Cerebellar cortex (tissue), 1 donor: ENCODE measurements around the gene SLC9A3.

Source experiments
- DNase-seq: peaks from one replicate; pipeline ENCODE4 v3.0.0-alpha.2; 2015; ENCODE audit warnings: low spot score

Gene SLC9A3

DNA sequence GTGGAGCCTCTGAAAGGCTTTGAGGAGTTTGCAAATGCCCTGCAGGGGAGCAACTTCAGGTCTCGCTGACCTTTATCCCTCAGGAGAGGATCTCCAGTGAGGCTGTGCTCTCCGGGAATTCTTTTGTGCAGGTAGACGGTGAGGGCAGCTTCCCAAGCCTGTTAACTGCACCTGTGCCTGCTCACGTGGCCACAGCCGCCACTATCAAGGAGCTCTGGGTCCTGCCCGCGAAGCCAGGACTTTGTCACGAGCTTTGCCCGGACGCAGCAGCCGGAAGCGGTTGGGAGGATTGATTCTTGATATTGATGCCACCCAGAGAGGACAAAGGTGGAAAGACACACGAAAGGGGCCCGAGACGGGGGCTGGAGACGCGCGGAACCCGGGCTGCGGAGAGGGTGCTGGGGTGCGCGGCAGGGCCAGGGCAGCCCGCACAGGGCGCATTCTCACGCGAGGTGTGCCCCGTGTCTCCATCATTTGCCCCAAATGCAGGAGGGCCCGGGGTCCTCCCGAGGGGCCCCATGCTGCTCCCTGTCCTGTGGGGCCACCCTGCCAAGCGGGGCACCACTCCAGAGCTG, 18.2 kb downstream of the SLC9A3 start:
- no peak for DNase-seq

DNA sequence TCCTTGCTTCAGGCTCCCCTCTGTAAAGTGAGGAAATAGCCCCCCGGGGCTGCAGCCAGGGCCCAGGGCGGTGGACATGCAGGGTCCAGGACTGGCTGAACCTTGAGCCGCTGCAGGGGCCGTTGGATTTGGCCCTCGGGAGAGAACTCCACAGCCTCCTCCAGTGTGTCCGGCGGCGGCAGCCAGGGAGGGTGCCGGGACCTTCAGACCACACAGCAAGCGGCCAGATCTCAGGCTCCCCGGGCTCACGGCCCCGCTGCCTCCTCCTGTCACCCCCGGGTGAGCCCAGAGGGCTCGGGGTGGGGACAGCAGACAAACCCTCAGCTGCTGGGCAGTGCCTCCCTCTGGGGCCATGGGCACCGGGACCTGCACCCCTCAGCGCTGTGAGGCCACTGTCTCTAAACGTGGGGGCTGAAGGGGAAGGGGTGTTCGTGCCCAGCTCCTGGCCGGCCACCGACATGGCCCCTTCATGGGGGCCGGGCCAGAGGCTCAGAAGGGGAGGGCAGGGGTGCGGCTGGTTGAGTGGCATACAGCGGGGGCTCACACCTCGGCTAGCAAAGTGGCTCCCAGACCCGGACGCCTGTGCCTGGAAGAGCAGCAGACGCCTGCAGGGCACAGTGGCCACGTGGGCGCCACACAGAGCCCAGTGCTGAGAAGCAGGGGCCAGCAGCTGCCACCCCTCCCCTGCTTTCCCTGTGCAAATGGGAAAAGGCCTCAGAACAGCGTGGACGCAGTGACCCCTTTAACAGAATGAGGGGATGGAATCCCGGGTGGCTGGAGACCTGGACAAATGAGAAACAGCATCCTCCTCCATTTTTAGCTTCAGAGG, 19.7 kb downstream of the SLC9A3 start:
- no peak for DNase-seq

DNA sequence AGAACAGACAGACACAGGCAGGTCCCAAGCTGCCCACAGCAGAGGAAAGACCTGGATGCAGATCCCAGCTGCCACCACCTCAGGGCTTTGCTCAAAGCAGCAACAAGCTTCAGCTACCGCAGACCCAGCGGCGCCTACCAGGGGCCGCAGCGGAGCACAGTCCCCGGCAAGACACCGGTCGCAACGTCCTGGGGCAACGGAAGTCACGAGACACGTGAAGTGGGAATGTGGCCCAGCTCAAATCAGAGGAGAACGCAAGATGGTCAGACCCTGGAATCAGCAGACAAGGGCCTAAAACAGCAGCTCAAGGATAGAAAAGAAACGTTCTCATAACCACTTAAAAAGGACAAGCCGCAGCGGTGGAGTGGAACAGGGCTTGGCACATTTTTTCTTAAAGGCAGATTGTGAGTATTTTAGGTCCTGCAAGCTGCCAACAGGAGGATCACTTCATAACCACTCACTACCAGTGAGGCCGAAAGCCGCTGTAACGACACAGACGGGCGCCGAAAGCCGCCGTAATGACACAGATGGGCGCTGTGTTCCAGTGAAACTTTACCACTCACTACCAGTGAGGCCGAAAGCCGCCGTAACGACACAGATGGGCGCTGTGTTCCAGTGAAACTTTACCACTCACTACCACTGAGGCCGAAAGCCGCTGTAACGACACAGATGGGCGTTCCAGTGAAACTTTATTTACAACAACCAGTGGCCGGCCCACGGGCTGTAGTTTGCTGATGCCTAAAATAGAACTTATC, 21.7 kb downstream of the SLC9A3 start:
- DNase-seq = no peak

DNA sequence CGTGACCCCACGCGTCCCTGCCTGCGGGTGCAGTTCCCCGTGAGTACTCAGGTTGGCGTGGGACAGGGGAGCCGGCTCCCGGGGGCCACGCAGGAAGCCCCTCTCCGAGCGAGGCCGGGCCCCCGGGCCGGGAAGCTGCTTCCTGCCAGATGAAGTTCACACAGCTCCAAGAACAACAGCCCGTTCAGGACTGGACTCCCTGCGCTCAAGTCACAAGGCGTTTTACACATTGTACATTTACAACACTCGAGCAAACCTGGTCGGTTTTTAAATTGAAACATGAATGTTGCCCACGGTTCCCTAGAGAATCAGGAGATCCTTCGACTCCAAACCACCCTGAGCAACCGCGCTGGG, 22.4 kb downstream of the SLC9A3 start:
- no peak for DNase-seq

DNA sequence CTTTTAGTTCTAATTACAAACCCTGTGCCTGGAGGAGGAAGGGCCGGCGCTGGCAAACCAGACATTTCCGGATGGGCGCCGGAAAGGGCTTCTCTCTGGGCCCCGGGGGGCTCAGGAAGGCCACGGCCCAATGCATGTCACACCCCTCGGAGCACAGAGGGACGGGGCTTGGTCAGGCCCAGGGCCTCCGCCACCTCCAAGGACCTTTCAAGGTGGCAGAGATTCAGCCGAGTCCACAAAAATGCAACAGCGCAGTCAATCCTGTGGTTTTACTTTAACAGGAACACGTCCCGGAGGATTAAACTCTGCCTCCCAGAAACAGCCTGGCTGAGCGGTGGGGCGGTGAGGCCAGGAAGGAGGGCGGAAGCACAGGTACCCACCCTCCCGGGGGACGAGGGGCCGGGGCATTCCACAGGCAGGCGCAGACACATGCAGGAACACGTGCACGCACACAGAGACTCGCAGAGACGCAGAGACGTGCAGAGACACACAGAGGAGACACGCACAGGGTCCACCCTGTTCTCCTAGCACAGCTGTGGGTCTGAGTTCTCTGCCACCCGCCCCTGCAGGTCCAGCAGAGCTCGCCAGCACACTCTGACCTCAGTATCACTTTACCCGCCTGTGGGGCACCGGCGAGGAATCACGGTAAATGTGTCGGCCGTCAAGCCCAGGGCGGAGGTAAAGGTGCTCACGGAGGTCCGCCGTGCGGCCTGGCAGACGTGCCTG, 23.0 kb downstream of the SLC9A3 start:
- DNase-seq = no peak

DNA sequence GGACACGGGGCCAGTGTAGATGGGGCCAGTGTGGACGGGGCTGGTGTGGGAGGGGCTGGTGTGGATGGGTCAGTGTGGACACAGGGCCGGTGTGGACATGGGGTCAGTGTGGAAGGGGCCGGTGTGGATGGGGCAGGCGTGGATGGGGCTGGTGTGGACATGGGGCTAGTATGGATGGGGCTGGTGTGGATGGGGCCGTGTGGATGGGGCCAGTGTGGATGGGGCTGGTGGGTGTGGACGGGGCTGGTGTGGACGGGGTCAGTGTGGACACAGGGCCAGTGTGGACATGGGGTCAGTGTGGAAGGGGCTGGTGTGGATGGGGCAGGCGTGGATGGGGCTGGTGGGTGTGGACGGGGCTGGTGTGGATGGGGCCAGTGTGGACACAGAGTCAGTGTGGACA, 23.8 kb downstream of the SLC9A3 start:
- no peak for DNase-seq

DNA sequence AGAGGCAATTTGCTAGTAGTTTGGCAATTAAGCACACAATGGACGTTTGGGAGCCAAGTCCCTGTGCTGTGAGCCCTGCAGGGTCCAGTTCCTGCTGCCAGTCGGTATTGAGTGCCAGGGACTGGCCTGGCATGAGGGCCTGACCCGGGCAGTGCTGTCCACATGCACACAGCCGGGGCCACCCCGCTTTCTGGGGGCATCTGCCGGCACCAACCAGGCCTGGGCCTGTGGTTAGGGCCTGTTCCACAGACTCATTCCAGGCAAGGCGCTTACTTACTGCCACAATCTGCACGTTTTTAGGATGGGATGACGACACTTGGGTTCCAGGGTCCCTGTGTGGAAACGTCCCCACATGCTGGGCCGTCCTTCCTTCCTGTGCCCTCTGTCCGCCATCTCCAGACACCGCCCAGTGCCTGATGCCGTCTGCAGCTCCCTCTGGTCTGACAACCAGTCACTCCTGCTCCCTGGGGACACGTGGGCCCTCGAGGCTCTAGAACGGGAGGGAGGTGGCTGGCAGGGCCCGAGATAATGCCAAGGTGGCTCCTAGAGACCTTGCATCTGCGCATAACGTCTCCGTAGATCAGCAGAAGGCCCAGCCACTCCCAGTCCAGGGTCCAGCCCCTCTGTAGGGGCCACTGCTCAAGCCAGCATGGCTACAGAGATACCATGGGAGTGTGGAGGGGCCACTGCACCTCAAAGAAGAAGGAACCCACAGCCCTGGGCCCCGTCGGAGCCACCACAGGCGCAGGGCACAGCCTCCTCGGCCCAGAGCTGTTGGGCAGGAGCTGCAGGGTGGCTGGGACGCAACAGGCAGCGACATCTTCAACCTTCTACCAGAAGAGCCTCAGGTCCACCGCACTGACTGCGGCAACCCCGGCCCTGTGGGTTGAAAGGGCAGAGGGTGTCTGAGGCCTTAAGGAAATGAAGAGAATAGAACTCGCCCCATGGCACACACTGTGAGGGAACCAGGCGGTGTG, 24.7 kb downstream of the SLC9A3 start:
- DNase-seq = no peak

DNA sequence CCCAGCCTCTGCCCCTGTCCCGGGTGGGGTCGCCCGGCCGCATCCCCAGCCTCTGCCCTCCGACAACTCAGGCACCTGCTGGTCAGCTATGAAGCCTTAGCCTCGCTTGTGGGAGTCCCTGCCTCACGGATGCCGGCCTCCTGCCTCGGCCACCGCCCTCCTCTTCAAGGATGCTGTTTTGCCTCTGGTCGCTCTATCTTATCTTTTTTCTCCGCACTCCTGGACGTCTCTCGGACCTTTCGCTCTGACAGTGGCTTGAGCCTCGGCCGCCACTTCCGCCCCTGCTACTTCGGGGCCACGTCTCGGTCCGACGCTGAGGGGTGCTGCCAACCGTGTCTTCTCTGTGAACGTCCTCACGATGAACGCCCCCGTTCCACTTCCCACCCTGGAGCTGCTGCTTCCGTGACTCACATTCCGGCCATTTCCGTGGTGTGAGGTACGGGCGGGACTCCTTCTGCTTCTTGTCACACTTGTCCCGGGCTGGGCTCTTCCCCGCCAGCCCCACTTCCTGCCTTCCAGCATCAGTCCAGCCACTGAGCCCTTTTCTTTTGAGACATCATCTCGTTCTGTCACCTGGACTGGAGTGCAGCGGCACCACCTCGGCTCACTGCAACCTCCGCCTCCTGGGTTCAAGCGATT, 26.3 kb downstream of the SLC9A3 start:
- DNase-seq = no peak

DNA sequence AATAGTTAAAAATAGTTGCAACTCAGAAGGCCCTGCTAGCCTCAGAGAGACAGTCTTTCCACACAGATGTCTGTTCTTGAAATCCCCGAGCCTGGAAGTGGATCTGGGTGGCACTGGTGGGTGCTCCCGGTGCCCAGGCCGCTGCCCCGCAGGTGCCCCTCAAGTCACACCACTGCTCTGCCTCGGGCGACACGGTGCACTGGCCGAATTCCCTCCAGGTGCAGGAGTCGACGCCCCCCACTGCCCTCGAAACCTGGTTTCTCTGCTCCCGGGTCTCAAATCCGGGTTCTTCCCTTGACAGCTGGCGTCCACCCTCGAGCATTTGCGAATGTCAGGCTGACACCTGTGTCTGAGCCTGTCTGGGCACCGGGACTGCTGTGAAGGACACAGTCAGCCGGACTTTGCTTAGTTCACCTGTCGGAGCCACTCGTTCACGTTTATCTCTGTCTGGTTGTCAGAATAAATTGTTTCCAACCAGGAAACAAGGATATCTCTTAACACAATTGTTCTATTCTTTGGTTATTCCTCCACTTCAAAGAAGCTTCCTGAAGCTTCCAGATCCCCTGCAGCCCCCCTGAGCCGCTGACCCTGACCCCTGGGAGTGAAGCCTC, 27.1 kb downstream of the SLC9A3 start:
- DNase-seq = no peak

DNA sequence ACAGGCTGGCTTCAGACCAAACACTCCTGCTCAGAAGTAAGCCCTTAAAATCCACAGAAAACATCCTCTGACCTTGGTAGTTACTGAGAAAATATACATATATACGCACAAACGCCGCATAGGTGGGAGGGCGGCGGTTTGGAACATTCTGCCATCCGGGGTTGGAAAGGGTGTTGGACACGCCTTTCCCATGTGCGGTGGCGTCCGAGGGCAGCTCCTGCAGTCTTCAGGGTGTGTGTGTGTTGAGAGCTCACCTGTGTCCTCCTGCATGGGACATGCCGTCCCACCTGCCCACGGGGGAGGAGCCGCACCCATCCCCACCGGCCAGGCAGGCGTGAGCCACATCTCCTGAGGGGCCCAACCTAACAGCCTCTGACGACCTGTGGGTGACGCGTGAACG, 28.2 kb downstream of the SLC9A3 start:
- no peak for DNase-seq

DNA sequence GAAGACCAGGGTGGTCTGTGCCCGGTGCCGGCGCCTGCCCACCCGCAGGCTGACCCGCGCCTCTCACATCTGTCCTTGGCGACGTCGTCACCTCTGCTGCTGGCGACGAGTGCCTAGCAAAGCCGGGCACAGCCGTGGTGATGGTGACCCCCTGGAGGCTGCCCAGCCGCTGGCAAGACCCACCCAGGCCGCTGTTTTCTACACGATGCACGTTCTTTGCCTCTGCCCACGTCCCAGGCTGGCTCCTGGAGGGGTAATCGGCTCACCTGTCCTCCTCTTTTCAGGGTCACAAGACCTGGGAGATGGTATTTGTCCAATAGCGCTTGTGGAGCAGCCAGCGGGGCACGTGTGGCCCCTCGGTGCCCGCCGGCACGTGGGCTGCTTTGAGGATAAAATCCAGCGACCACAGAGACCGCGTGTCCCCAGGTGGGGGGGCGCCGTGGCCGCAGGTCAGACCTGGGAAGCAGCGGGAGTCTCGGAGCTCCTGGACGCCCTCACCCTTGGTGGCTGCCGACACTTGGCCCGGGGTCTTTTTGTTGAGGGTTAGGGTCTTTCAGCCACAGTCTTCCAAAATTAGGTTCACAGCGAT, 29.5 kb downstream of the SLC9A3 start:
- no peak for DNase-seq

DNA sequence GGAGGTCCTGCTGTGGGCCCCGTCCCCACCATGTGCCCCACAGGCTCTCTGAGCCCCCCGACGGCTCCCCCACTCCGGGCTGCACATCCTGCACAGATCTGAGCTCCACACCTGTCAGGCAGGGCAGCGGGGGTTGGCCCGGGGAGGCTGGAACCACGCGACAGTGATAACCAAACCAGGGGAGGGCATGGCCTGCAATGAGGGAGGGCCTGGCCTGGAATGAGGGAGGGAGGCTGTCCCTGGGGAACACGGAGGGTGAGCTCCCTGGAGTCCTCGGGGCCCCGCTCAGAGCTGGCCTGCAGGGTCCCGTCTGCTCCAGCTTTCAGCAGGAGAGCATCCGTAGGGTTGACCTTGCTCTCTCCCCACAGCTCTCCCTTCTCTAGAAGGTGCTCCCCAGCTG, 30.5 kb downstream of the SLC9A3 start:
- no peak for DNase-seq

DNA sequence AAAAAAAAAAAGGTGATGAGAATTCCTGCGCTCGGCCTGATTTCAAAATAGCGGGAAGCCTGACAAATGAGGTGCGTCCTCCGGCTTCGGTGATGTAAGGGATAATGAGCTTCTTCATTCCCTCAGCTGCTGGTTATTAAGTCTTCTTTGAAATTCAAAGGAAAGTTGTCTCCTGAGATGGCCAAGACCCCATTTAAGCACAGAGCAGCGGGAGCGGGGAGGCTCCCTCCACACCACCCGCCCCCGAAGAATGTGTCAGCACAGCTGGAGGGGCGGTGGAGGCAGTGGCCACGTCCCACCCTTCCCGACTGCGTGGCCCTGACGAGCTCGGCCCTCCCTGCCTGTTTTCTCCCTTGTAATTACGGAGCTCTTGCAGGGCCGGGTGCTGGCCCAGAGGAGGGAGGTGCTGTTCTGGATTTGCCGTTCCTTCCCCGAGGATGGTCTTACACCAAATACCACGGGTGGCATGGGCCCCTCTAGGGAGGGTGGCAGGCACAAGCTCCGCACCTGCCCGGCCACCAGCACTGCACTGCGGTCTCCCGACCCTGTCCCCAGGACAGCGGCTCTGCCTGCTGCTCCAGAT, 31.0 kb downstream of the SLC9A3 start:
- no peak for DNase-seq

DNA sequence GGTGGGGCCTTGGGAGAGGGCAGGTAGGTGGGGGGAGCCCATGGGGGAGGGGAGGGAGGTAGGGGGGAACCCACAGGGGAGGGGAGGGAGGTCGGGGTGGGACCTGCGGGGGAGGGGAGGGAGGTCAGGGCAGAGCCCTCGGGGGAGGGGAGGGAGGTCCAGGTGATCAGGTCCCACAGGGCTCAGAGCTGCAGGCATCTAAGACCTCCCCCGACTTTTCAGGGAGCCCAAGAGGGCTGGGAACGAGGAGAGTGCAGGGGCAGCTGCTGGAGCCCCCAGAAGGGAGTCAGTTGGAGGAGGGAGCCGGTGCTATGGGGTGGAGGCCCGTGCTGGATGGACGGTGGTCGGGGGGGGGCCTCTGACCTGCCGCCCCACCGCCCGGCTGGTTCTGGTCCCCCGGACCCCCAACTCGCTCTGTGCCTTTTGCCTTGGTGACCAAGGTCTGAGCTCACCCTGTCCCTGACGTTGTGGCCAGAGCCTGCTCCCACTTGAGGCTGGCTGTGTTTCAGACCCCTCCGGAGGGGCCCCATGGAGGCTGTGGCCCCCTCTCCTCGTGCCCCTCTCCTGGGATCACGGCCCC, 31.8 kb downstream of the SLC9A3 start:
- no peak for DNase-seq

DNA sequence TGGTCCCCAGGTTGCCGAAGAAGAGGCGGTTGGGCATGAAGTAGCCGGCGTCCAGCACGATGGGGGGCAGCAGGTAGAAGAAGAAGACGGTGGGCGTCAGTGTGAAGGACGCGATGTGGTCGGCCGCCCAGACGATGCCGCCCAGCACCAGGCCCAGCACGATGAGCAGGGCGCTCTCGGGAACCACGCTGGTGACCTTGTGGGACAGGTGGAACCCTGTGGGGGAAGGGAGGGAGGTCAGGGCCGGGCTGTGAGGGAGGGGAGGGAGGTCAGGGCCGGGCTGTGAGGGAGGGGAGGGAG, 32.4 kb downstream of the SLC9A3 start:
- DNase-seq = no peak

DNA sequence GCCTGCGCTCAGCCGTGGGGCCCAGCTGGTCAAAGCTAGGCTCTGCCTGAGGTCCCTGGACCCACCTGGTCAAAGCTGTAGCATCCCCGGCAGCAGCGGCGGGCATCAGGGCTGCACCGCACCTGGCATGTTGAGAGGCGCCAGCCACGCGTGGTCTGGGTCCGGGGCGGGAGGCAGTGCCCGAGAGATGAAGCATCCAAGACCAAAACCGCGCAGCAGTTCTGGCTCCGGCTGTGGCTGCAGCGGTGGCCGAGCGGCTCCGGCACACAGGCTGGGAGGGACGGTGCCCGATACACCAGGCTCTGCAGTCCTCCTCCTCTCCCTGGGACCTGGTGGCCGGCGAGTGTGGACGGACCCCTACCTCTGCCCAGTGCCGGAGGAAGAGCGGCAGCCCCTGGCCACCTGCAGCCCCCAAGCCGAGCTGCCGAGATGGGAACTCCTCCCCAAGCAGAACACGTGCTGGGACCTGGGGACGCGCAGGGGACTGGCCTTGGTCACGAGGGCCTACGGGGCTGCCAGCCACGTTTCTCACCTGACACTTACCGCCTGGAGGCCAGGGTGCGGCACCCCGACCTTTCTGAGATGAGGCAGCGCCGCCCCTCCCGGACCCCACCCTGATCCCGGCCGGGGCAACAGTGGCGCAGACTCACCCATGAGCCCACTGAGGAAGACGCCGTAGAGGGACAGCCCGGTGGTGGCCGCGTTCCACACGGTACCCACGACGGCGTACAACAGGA, 33.0 kb downstream of the SLC9A3 start:
- no peak for DNase-seq

DNA sequence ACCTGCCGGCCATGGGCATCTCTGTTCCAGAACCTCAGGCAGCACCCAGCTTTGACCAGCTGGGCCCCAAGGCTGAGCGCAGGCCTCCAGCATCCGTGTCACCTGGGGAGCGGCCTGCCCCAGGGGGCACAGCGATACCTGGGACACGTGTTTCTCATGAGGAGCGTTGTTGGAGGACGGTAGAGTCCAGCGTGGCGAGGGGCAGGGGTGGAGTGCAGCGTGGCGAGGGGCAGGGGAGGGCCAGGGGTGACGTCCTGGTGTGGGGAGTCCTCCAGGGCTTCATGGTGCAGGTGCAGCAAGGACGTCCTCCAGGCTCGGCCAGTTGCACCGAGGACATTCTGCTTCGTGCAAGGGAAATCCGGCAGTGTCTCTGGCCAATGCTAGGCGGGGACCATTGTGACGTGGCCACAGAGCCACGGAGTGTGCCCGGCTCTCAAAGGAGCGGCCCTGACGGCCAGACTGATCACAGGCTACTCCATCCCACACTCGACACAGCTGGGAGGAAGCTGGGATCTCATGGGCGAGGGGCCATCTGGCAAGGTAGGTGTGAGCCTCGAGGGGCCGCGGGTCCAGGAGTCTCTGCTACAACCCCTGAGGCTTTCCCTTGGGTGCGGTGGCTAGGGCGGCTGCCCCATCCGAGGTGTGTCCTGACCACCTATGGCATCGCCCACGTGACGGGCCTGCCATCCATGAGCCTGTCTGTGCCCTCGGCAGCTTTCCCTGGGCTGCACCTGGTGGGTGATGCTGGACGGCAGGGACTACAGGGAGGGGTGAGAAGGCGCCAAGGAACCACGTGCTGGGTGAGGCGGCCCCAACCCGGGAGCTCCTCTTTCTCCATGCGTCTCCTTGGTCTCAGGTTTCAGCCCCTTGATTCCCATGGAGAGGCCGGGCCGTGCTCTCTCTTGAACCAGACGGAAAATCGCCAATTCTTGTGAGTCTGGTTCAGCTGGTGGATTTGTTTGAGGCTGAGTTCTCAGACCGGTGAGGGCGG, 33.8 kb downstream of the SLC9A3 start:
- DNase-seq = no peak

DNA sequence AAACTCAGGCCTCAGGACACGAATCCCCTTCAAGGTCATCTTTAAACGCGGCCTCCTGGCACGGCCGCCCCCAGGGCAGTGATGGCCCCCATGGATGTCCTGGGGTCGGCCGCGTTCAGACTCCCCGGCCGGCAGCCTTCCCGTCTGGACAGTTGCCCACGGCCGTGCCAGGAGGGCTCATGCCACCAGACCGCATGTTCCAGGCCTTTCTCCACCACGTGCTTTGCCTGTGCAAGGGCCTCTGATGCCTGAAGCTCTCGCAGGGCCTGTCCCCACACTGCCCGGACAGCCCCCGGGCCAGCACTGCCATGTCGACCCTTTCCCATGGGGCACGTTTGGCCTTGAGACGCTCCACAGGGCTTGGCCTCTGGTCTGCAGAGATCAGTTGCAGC, 34.6 kb downstream of the SLC9A3 start:
- no peak for DNase-seq
